ENCODE data around the gene PTPRA.

DNA sequence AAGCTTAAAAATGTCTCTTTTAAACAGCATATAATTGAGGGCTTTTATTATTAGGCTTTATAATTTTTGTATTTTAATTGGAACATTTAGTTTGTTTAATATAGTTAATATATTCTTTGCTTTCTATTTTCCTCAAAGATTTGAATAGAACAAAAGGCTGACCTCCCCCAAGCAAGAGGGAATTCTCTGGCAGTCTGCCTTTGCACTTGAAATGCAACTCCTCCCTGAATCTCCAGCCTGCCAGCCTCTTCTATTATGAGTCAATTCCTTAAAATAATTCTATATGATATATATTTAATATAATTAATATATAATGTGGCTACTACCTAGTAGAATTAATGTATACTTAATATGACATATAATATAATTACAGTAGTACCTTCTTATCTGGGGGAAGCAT, 69.2 kb downstream of the PTPRA start:
- TF ChIP-seq, protein P1, sequence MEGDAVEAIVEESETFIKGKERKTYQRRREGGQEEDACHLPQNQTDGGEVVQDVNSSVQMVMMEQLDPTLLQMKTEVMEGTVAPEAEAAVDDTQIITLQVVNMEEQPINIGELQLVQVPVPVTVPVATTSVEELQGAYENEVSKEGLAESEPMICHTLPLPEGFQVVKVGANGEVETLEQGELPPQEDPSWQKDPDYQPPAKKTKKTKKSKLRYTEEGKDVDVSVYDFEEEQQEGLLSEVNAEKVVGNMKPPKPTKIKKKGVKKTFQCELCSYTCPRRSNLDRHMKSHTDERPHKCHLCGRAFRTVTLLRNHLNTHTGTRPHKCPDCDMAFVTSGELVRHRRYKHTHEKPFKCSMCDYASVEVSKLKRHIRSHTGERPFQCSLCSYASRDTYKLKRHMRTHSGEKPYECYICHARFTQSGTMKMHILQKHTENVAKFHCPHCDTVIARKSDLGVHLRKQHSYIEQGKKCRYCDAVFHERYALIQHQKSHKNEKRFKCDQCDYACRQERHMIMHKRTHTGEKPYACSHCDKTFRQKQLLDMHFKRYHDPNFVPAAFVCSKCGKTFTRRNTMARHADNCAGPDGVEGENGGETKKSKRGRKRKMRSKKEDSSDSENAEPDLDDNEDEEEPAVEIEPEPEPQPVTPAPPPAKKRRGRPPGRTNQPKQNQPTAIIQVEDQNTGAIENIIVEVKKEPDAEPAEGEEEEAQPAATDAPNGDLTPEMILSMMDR (IDR thresholded peaks at IDR 0.05), result no peak
- TF ChIP-seq POLR2A (IDR thresholded peaks at IDR 0.05), result no peak

Measured in uterus (tissue), 2 donors.